ENCODE results near the gene LGALS9. TPM values are rescaled to one million over a fixed set of nuclear protein-coding genes. Genes with fewer than 3 reads are reported as not detected.

Gene LGALS9
- polyA plus RNA-seq, 2 of the 4 experiments (the other 2 are of a cell fraction): 1.2 to 1.5 TPM

GRCh38 chr17:27622986-27623385 lies 8.0 kb upstream of the LGALS9 start:
- no peak overlapping the region for H3K4me3 ChIP-seq
- POLR2A ChIA-PET: no interaction called here
- no peak for ATAC-seq
- CTCF ChIA-PET: interaction anchor here (0.6 to 3.4 kb wide), 8 partner anchors 12 to 275 kb away, joined by 3 to 25 read pairs (median 6); no protein-coding TSS in a partner anchor
- no peak for DNase-seq (ENCODE audit: low read depth in 1 of 2, low spot score in 1 of 2)
- FAIRE-seq: no peak
- WGBS (ENCODE audit: missing lambda C conversion rate): 78% methylated on average over 4 of the region's 4 CpGs
- H3K4me1 ChIP-seq: no peaks in the 10 kb centered on the region
- H3K4me2 ChIP-seq: no peak overlapping the region
- no peak overlapping the region for H3K27ac ChIP-seq
- no peaks in the 10 kb centered on the region for H3K9me3 ChIP-seq
- TF ChIP-seq NPAS2 (CRISPR knock-in tag; IDR thresholded peaks at IDR 0.05; ENCODE audit: borderline replicate concordance) (no peak), POLR2A (IDR thresholded peaks at IDR 0.05; ENCODE audit: low read length) (no peak), RFX5 (IDR thresholded peaks at IDR 0.05) (no peak), PHF8 (IDR thresholded peaks at IDR 0.05; ENCODE audit: borderline replicate concordance, low read depth) (no peak), CEBPB (IDR thresholded peaks at IDR 0.05) (no peak), HOXB13 (CRISPR knock-in tag; IDR thresholded peaks at IDR 0.05; ENCODE audit: low read depth) (no peak), ZNF302 (CRISPR knock-in tag; IDR thresholded peaks at IDR 0.05) (no peak), TFCP2L1 (CRISPR knock-in tag; IDR thresholded peaks at IDR 0.05) (no peak), CBX2 (IDR thresholded peaks at IDR 0.05; ENCODE audit: borderline replicate concordance, low read depth) (no peak), RNF2 (IDR thresholded peaks at IDR 0.05; ENCODE audit: borderline replicate concordance, low read depth) (no peak), CHD4 (IDR thresholded peaks at IDR 0.05; ENCODE audit: borderline replicate concordance) (no peak), BHLHE40 (IDR thresholded peaks at IDR 0.05; ENCODE audit: low read depth, low read length) (no peak), NR3C1 (IDR thresholded peaks at IDR 0.05) (no peak), FOSB (CRISPR knock-in tag; IDR thresholded peaks at IDR 0.05) (no peak)
- TF ChIP-seq, protein P1, sequence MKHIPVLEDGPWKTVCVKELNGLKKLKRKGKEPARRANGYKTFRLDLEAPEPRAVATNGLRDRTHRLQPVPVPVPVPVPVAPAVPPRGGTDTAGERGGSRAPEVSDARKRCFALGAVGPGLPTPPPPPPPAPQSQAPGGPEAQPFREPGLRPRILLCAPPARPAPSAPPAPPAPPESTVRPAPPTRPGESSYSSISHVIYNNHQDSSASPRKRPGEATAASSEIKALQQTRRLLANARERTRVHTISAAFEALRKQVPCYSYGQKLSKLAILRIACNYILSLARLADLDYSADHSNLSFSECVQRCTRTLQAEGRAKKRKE (CRISPR knock-in tag; IDR thresholded peaks at IDR 0.05; ENCODE audit: low read depth): no peak

DNA sequence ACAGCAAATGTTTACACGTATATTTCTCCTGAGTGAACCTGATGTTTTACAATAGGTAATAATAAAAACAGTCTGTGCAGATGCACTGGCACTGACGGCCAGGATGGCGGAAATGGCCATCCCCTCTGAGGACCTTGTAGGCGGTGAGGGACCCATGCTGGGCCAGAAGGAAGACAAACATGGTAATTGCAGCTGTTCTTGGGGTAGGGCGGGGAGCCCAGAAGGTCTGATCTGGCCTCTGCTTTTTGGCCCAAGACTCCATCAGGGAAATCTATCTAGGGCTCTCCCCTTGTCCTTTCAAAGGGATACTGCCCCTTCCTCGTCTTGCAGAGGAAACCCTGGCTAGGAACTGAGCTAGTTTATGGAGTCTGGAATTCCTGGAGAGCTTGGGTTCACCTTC lies 7.4 kb upstream of the LGALS9 start:
- DNase-seq (ENCODE audit: low read depth in 1 of 2, low spot score in 1 of 2): no peak
- TF ChIP-seq NPAS2 (CRISPR knock-in tag; IDR thresholded peaks at IDR 0.05; ENCODE audit: borderline replicate concordance) (no peak), ZFP36 (IDR thresholded peaks at IDR 0.05; ENCODE audit: borderline replicate concordance, partially characterized antibody) (no peak), CHD2 (IDR thresholded peaks at IDR 0.05; ENCODE audit: low read length, partially characterized antibody) (no peak), KDM1A (IDR thresholded peaks at IDR 0.05; ENCODE audit: low read depth) (no peak), KDM5A (IDR thresholded peaks at IDR 0.05) (no peak), REST (IDR thresholded peaks at IDR 0.05) (no peak), SMC3 (IDR thresholded peaks at IDR 0.05) (no peak), MYC (IDR thresholded peaks at IDR 0.05; ENCODE audit: borderline replicate concordance, low read length) (no peak), TP53 (CRISPR knock-in tag; IDR thresholded peaks at IDR 0.05) (no peak), HOXB13 (CRISPR knock-in tag; IDR thresholded peaks at IDR 0.05; ENCODE audit: low read depth) (no peak)
- TF ChIP-seq, protein P1 (CRISPR knock-in tag; IDR thresholded peaks at IDR 0.05; ENCODE audit: low read depth): no peak
- 86% methylated on average over 6 of the region's 6 CpGs for WGBS (ENCODE audit: missing lambda C conversion rate)
- Histone ChIP-seq H3K4me2 (no peak overlapping the region), H3K4me3 (no peak overlapping the region), H3K27ac (no peak overlapping the region), H3K9me3 (no peaks in the 10 kb centered on the region), H3K4me1 (no peaks in the 10 kb centered on the region)
- ATAC-seq: no peak
- ChIA-PET CTCF (interaction anchor here (1.0 to 3.4 kb wide), 7 partner anchors 12 to 133 kb away, joined by 3 to 25 read pairs (median 9); no protein-coding TSS in a partner anchor), POLR2A (no interaction called here)
- no peak for FAIRE-seq
